OCI-LY7 (cell line): Measurements from ENCODE around the gene WWOX. TPM values are rescaled to one million over a fixed set of nuclear protein-coding genes. Genes with fewer than 3 reads are reported as not detected.

Experiments
- BruUV-seq: library from RNA; stranded (reverse); fragments of 400-500 nt; replicated peaks from 2 replicates; lab custom pipeline; 2021; lab: Mats Ljungman, UMichigan
- CTCF ChIA-PET: fragments of 300-600 bp; sonication (Branson Sonifier 250); formaldehyde crosslinking; loops from one replicate; lab custom pipeline; 2022; ENCODE audit warnings: antibody characterized with exemption; ENCODE audit not compliant: unreplicated experiment; lab: Charles Lee
- POLR2A ChIA-PET: fragments of 300-600 bp; sonication (Branson Sonifier 250); formaldehyde crosslinking; loops from one replicate; lab custom pipeline; 2022; ENCODE audit warnings: antibody characterized with exemption; lab: Charles Lee
- DNase-seq: peaks from one replicate; pipeline ENCODE4 v3.0.0-alpha.2; 2015; ENCODE audit warnings: low spot score
- H2AFZ ChIP-seq: fragments of 200-600 bp; sonication (generic), shearing (Covaris generic); 2 replicates; pipeline ENCODE4 v1.6.1; 2014; ENCODE audit warnings: mild to moderate bottlenecking, antibody characterized with exemption, low read length, moderate library complexity
- H3K27ac ChIP-seq: fragments of 200-600 bp; sonication (generic); 2 replicates; pipeline ENCODE4 v1.5.1; 2014; ENCODE audit warnings: mixed run types, low read depth, mild to moderate bottlenecking, moderate library complexity, low read length, inconsistent platforms; ENCODE audit not compliant: poor library complexity, severe bottlenecking
- H3K36me3 ChIP-seq: fragments of 200-600 bp; sonication (generic); 2 replicates; pipeline ENCODE4 v1.6.1; 2014; ENCODE audit warnings: mild to moderate bottlenecking, antibody characterized with exemption, low read length, moderate library complexity, mixed read lengths; ENCODE audit not compliant: insufficient read depth
- H3K4me1 ChIP-seq: fragments of 200-600 bp; sonication (generic); 2 replicates; pipeline ENCODE4 v1.5.1; 2014; ENCODE audit warnings: mild to moderate bottlenecking, low read length; ENCODE audit not compliant: insufficient read depth, poor library complexity, severe bottlenecking
- H3K4me2 ChIP-seq: fragments of 200-600 bp; sonication (generic); 2 replicates; pipeline ENCODE4 v1.6.1; 2014; ENCODE audit warnings: mild to moderate bottlenecking, low read length
- H3K4me3 ChIP-seq: fragments of 200-600 bp; sonication (generic); 2 replicates; pipeline ENCODE4 v1.5.1; 2014; ENCODE audit warnings: mild to moderate bottlenecking, low read depth, low read length; ENCODE audit not compliant: poor library complexity, severe bottlenecking
- H3K79me2 ChIP-seq: fragments of 200-600 bp; sonication (generic); 2 replicates; pipeline ENCODE4 v1.6.1; 2016; ENCODE audit warnings: low read depth, mild to moderate bottlenecking, low read length, moderate library complexity, mixed read lengths; ENCODE audit not compliant: insufficient read depth
- H3K9me2 ChIP-seq: fragments of 200-600 bp; sonication (generic); 2 replicates; pipeline ENCODE4 v1.6.1; 2016; ENCODE audit warnings: mild to moderate bottlenecking, low read length, mixed read lengths; ENCODE audit not compliant: insufficient read depth
- H3K9me3 ChIP-seq: fragments of 200-600 bp; sonication (generic); 2 replicates; pipeline ENCODE4 v1.6.1; 2014; ENCODE audit warnings: mild to moderate bottlenecking, mixed run types, low read length, mixed read lengths
- H4K20me1 ChIP-seq: fragments of 200-600 bp; sonication (generic); 2 replicates; pipeline ENCODE4 v1.6.1; 2014; ENCODE audit warnings: mild to moderate bottlenecking, antibody characterized with exemption, low read length, moderate library complexity, mixed read lengths; ENCODE audit not compliant: insufficient read depth
- CTCF ChIP-seq: fragments of 200-600 bp; sonication (generic); conservative IDR thresholded peaks from 2 replicates; pipeline ENCODE4 v1.5.1; 2014; ENCODE audit warnings: mild to moderate bottlenecking, antibody characterized with exemption, low read length, moderate library complexity, mixed read lengths
- EZH2phosphoT487 ChIP-seq: fragments of 200-600 bp; sonication (generic); IDR thresholded peaks from 2 replicates; pipeline ENCODE4 v1.6.1; 2018; ENCODE audit warnings: low read depth, borderline replicate concordance, mild to moderate bottlenecking, mixed run types, antibody characterized with exemption, low read length, moderate library complexity, mixed read lengths
- intact Hi-C: fragments of 100-400 bp; cut with micrococcal nuclease; formaldehyde crosslinking; loops from one replicate; pipeline ENCODE4 v1.10.0; 2022; ENCODE audit not compliant: unreplicated experiment
- total RNA-seq, 2 experiments: library from RNA; depleted of rRNA in 1 of 2; stranded (reverse); fragments of >200 nt in 1 of 2; shearing (Covaris generic) in 1 of 2; gene quantifications; 2 replicates each; pipeline ENCODE4 v1.2.3, GENCODE V29; 2014 to 2022

Gene WWOX
- total RNA-seq, 2 experiments from 2014 or later = 40.2 to 47.6 TPM

DNA sequence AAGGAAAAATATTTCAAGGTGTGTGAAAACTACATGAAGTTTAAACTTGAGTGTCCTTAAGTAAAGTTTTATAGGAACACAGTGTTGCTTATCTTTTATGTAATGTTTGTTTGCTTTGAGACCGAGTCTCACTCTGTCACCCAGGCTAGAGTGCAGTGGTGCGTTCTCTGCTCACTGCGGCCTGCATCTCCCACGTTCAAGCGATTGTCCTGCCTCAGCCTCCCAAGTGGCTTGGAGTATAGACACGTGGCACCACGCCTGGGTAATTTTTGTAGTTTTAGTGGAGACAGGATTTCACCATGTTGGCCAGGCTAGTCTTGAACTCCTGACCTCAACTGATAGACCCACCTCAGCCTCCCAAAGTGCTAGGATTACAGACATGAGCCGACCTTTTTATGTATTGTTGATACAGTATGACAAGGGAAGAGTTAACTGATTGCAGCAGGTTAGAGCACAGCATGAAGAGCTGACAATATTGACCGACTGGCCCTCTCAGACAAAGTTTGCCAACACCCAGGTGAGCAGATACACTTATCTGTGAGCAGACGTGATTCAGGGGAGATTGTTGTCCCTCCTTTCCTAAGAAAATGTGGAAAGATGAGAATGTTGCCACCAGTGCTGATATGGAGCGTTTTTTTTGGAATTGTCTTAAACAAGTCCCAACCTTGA lies 373.7 kb downstream of the WWOX start:
- CTCF ChIA-PET = no interaction called here
- H3K4me3 ChIP-seq = no peak overlapping the region
- H3K79me2 ChIP-seq = no peaks in the 10 kb centered on the region
- no peaks in the 10 kb centered on the region for H3K9me2 ChIP-seq
- H3K4me2 ChIP-seq = no peak overlapping the region
- H3K4me1 ChIP-seq = no peaks in the 10 kb centered on the region
- BruUV-seq = no TSS peak
- intact Hi-C loops = no loop called here
- no peaks in the 10 kb centered on the region for H3K9me3 ChIP-seq
- H2AFZ ChIP-seq = no peak overlapping the region
- POLR2A ChIA-PET = no interaction called here
- no peak for DNase-seq
- TF ChIP-seq EZH2phosphoT487 = no peak
- no peak overlapping the region for H3K27ac ChIP-seq
- H3K36me3 ChIP-seq = no peaks in the 10 kb centered on the region
- H4K20me1 ChIP-seq = no peaks in the 10 kb centered on the region

DNA sequence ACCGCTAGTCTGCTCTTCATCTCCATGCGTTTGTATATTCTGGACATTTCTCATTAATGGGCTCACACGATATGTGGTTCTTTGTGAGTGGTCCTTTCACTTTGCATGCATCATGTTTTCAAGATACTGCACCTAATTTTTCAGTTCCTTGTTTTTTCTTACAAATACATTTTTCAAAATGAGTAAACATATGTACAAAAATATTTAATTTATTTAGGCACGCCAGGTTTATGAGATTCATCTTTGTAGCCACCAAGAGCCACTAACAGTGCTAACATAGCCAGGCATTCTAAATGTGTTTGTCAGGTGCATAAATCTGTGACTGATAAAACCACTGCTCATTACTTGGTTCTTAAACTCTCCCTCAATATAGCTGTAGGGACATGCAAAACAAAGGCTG lies 375.3 kb downstream of the WWOX start:
- no peak overlapping the region for H3K4me2 ChIP-seq
- CTCF ChIA-PET = no interaction called here
- no peaks in the 10 kb centered on the region for H3K9me2 ChIP-seq
- POLR2A ChIA-PET = no interaction called here
- no peak for DNase-seq
- no peaks in the 10 kb centered on the region for H3K9me3 ChIP-seq
- H4K20me1 ChIP-seq = no peaks in the 10 kb centered on the region
- TF ChIP-seq EZH2phosphoT487 = no peak
- TF ChIP-seq CTCF = no peak
- no peaks in the 10 kb centered on the region for H3K79me2 ChIP-seq
- H3K27ac ChIP-seq = no peak overlapping the region
- H3K36me3 ChIP-seq = no peaks in the 10 kb centered on the region
- H3K4me3 ChIP-seq = no peak overlapping the region
- intact Hi-C loops = no loop called here
- H2AFZ ChIP-seq = no peak overlapping the region
- no peaks in the 10 kb centered on the region for H3K4me1 ChIP-seq
- BruUV-seq = no TSS peak

GRCh38 chr16:78476615-78477014 lies 377.2 kb downstream of the WWOX start:
- TF ChIP-seq CTCF (no peak), EZH2phosphoT487 (no peak)
- H3K4me3 ChIP-seq = no peak overlapping the region
- H3K4me1 ChIP-seq = no peaks in the 10 kb centered on the region
- H4K20me1 ChIP-seq = no peaks in the 10 kb centered on the region
- no peaks in the 10 kb centered on the region for H3K36me3 ChIP-seq
- H2AFZ ChIP-seq = no peak overlapping the region
- intact Hi-C loops = no loop called here
- no peaks in the 10 kb centered on the region for H3K79me2 ChIP-seq
- BruUV-seq = no TSS peak
- H3K9me3 ChIP-seq = no peaks in the 10 kb centered on the region
- POLR2A ChIA-PET = interaction anchor here (0.6 kb wide), 1 partner anchor 1361 kb away, joined by 3 read pairs; no protein-coding TSS in a partner anchor
- H3K27ac ChIP-seq = no peak overlapping the region
- DNase-seq = no peak
- no peaks in the 10 kb centered on the region for H3K9me2 ChIP-seq
- CTCF ChIA-PET = no interaction called here
- H3K4me2 ChIP-seq = no peak overlapping the region
